Measurements from ENCODE around the gene ISX. TPM values are rescaled to one million over a fixed set of nuclear protein-coding genes. Genes with fewer than 3 reads are reported as not detected.

Gene ISX
- total RNA-seq, 1 donor from 2014 or later: not detected

- Mint-ChIP-seq H3K27ac (ENCODE audit: unreplicated experiment) (no peak overlapping the region), H3K27me3 (ENCODE audit: unreplicated experiment) (peaks cover 15% of the 10 kb centered on the region), H3K36me3 (ENCODE audit: unreplicated experiment) (no peaks in the 10 kb centered on the region), H3K4me3 (ENCODE audit: unreplicated experiment) (no peak overlapping the region), H3K9me3 (ENCODE audit: unreplicated experiment) (no peaks in the 10 kb centered on the region), H3K4me1 (ENCODE audit: unreplicated experiment) (no peaks in the 10 kb centered on the region)
- no peak for TF ChIP-seq CTCF (IDR thresholded peaks at IDR 0.05)
- no peak for DNase-seq (ENCODE audit: extremely low spot score, unreplicated experiment)
Observed at GRCh38 chr22:35131525-35132000, 65.6 kb downstream of the ISX start.

- Mint-ChIP-seq H3K4me1 (ENCODE audit: unreplicated experiment) (no peaks in the 10 kb centered on the region), H3K36me3 (ENCODE audit: unreplicated experiment) (no peaks in the 10 kb centered on the region), H3K9me3 (ENCODE audit: unreplicated experiment) (peaks cover 7% of the 10 kb centered on the region), H3K27me3 (ENCODE audit: unreplicated experiment) (peaks cover 15% of the 10 kb centered on the region), H3K27ac (ENCODE audit: unreplicated experiment) (no peak overlapping the region), H3K4me3 (ENCODE audit: unreplicated experiment) (no peak overlapping the region)
- DNase-seq (ENCODE audit: extremely low spot score, unreplicated experiment): no peak
- no peak for TF ChIP-seq CTCF (IDR thresholded peaks at IDR 0.05)
Observed at GRCh38 chr22:35132568-35132967, 66.6 kb downstream of the ISX start.

GRCh38 chr22:35133702-35134380 lies 67.9 kb downstream of the ISX start:
- no peak for DNase-seq (ENCODE audit: extremely low spot score, unreplicated experiment)

GRCh38 chr22:35134637-35135036 lies 68.7 kb downstream of the ISX start:
- DNase-seq (ENCODE audit: extremely low spot score, unreplicated experiment): no peak
- no peaks in the 10 kb centered on the region for H3K4me1 Mint-ChIP-seq (ENCODE audit: unreplicated experiment)
- TF ChIP-seq CTCF (IDR thresholded peaks at IDR 0.05): no peak
- H3K36me3 Mint-ChIP-seq (ENCODE audit: unreplicated experiment): no peaks in the 10 kb centered on the region
- no peak overlapping the region for H3K27ac Mint-ChIP-seq (ENCODE audit: unreplicated experiment)
- peaks cover 13% of the 10 kb centered on the region for H3K27me3 Mint-ChIP-seq (ENCODE audit: unreplicated experiment)
- H3K9me3 Mint-ChIP-seq (ENCODE audit: unreplicated experiment): peaks cover 7% of the 10 kb centered on the region
- no peak overlapping the region for H3K4me3 Mint-ChIP-seq (ENCODE audit: unreplicated experiment)

More at GRCh38 chr22:35133702-35134380, 67.9 kb downstream of the ISX start:
- no peak for TF ChIP-seq CTCF (IDR thresholded peaks at IDR 0.05)
- Mint-ChIP-seq H3K4me1 (ENCODE audit: unreplicated experiment) (no peaks in the 10 kb centered on the region), H3K4me3 (ENCODE audit: unreplicated experiment) (no peak overlapping the region), H3K27me3 (ENCODE audit: unreplicated experiment) (peaks cover 13% of the 10 kb centered on the region), H3K9me3 (ENCODE audit: unreplicated experiment) (peaks cover 7% of the 10 kb centered on the region), H3K36me3 (ENCODE audit: unreplicated experiment) (no peaks in the 10 kb centered on the region), H3K27ac (ENCODE audit: unreplicated experiment) (no peak overlapping the region)

GRCh38 chr22:35135165-35135564 lies 69.2 kb downstream of the ISX start:
- no peaks in the 10 kb centered on the region for H3K36me3 Mint-ChIP-seq (ENCODE audit: unreplicated experiment)
- DNase-seq (ENCODE audit: extremely low spot score, unreplicated experiment): no peak
- peaks cover 7% of the 10 kb centered on the region for H3K9me3 Mint-ChIP-seq (ENCODE audit: unreplicated experiment)
- H3K4me3 Mint-ChIP-seq (ENCODE audit: unreplicated experiment): no peak overlapping the region
- H3K27ac Mint-ChIP-seq (ENCODE audit: unreplicated experiment): no peak overlapping the region
- no peak for TF ChIP-seq CTCF (IDR thresholded peaks at IDR 0.05)
- no peaks in the 10 kb centered on the region for H3K4me1 Mint-ChIP-seq (ENCODE audit: unreplicated experiment)
- peaks cover 13% of the 10 kb centered on the region for H3K27me3 Mint-ChIP-seq (ENCODE audit: unreplicated experiment)

Other genes with a start within 250 kb of the ISX start
- 25.7 and 26.8 TPM in 2 replicates for gene HMGXB4, start 191.3 kb downstream of the ISX start, total RNA-seq
- 55.5 and 57.6 TPM in 2 replicates for gene TOM1, start 233.7 kb downstream of the ISX start, total RNA-seq